CD4-positive, alpha-beta T cell treated with Interleukin-6 for 4 hours (primary cell): ENCODE measurements around the gene RUSC2.
"Not testable (repeated sequence)": the region's sequence is repeated elsewhere in the genome, so short reads cannot be mapped to it uniquely, and the experiment has no call there.

Experiments
- DNase-seq: peaks from one replicate; pipeline ENCODE4 v3.0.0-alpha.2; 2020; ENCODE audit warnings: mixed read lengths

The RUSC2 gene

DNA sequence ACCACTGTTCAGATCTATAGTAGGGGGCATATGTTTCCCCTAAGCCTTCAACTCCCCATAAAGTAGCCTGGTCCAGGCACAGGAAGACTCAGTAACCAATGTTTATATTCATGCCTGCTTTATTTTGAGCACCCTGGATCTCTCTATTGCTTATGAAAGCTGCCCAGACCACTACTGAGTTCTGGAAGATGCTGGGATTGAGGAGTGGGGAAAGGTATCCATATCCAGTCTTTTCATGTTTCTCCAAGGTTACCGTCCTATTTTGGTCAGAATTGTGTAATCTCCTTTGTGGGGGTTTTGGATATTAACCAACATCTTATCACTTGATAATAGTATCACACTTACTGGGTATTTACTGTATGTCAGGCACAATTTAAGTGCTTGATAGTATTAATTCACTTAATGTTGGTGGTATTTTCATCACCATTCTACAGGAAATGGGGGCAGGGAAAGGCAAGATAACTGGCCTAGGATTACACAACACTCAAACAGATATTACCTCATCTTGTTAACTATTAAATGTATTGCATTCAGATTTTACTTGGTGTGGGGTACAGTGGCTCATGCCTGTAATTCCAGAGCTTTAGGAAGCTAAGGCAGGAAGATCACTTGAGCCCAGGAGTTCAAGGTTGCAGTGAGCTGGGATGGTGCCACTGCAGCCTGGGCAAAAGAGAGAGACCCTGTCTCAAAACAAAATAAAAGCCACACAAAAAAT is 36.3 kb downstream of the RUSC2 start:
- no peak for DNase-seq

DNA sequence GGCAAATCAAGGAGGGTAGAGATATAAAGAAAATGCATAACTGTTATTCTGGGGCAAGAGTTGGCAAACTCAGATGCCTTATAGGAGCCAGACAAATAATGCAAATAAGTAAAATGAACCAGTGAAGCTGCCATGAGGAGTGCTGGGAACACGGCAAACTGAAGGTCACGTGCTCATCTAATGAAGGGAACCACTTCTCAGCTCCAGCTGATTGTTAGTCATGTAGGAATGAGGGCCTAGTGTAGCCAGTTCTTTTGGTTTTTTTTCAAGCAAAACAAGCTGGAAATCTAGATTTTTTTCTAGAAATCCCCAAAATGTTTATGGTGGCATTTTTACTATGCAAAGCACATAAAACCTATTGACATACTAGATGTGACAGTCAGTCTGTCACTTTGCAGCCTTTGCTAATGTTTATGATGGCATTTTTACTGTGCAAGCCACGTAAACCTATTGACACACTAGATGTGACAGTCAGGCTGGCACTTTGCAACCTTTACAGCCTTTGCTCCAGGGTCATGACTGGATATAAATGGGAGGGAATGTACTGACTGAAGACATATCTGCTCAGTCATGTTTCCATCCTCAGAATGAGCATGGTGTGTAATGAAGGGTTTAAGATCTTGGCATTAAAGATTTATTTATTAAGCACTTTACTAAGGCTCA is 39.4 kb downstream of the RUSC2 start:
- DNase-seq, result no peak

DNA sequence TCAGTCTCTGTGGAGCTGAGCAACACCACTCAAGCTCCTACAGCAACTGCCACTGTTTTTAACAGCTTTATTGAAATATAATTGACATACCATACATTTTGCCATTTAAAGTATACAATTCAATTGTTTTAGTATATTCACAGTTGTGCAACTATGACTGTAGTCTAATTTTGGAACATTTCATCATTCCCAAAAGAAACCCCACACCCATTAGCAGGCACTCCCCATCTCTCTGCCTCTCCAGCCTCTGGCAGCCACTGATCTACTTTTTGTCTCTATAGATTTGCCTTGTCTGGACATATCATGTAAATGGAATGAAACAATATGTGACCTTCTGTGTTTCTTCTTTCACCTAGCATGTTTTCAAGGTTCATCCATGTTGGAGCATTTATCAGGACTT is 43.5 kb downstream of the RUSC2 start:
- DNase-seq, result no peak

DNA sequence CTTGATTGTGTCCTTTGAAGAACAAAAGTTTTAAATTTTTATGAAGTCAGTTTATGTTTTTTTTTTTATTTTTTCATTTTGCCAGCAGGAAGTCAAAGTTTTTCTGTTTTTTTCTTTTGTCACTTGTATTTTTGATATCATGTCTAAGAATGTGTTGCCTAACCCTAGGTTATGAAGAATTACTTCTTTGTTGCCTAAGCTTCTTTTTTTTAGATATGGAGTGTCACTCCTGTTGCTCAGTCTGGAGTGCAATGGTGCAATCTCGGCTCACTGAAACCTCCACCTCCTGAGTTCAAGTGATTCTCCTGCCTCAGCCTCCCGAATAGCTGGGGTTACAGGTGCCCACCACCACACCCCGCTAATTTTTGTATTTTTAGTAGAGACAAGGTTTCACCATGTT is 45.0 kb downstream of the RUSC2 start:
- DNase-seq, result not testable (repeated sequence)

DNA sequence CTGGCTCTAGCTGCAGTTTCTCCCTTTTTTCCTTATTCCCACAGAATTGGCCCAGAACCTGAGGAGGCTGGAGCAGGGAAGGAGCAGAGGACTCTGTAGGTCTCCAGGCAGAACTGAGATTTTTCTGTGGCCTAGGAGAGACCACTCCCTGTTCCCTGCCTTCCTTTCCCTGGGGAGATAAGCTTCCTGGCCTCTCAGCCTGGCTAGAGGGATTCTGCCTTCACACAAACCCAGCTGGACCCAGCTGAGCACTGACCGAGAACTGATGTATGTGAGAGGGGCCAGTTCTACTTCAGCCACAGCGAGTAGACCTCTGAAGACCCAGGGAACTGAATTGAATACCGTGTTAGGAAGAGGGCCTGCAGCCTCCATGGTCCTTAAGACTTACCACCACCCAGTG is 48.0 kb downstream of the RUSC2 start:
- DNase-seq, result no peak

DNA sequence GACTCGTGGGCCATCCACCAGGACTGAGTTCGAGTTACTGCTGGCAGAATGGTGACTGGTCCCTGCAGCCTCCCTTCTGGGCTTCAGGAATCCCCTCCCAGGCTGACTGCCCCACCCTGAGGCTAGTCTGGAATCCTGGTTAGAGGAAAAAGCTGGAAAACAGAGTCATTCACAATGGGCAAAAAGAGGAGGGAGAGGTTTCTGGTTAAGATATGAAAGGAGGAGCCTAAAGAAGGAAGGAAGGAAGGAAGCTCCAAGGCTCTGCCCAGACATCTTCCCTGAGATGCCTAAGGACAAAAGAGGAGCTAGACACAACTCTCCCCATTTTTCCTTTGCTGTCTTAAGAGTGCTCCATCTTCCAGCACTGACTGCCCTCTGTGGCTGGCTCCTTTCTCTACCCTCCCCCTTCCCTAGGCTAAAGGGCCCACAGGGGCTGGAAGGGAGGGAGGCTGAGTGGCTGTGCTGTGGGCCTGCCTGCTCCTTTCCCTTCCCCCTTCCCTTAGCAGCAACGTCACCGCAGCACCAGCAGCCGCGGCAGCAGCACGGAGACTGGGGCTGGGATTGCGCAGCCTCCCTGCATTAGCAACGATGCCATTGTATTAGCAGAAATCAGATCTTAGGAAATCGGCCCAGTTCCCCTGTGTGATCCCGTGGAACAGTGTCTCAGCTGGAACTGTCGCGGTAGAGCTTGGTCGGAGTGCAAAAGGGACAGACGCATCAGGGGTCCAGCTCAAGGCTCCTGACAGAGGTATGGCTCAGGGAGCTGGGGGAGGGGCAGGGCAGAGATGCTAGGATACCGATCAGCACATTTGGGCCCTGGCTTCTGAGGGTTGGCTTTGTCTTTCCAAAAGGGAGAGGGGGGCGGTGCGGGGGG is 48.7 kb downstream of the RUSC2 start:
- DNase-seq, result no peak
